Cardiac muscle cell (in vitro differentiated cells and primary cell): Measurements from ENCODE around the gene SPPL2B. TPM values are rescaled to one million over a fixed set of nuclear protein-coding genes. Genes with fewer than 3 reads are reported as not detected.

Experiments
- DNase-seq, 2 donors: peaks; one replicate each; pipeline versions ENCODE4 v3.0.0 to v3.0.0-alpha.2; 2010 to 2017; ENCODE audit warnings: low read depth in 1 of 2, low spot score in 1 of 2
- H3K27ac ChIP-seq: fragments of 200-600 bp; sonication (generic); 2 replicates; pipeline ENCODE4 v1.5.1; 2016
- H3K27me3 ChIP-seq: fragments of 200-600 bp; sonication (generic); 2 replicates; pipeline ENCODE4 v1.6.0; 2016; ENCODE audit warnings: control low read depth
- H3K36me3 ChIP-seq: fragments of 200-600 bp; sonication (generic); 2 replicates; pipeline ENCODE4 v1.5.1; 2016; ENCODE audit warnings: control low read depth
- H3K4me1 ChIP-seq: fragments of 200-600 bp; sonication (generic); 2 replicates; pipeline ENCODE4 v1.8.1; 2017; ENCODE audit warnings: low read depth, mild to moderate bottlenecking, mixed run types
- H3K4me3 ChIP-seq: fragments of 200-600 bp; sonication (generic); 2 replicates; pipeline ENCODE4 v1.5.1; 2016; ENCODE audit warnings: mild to moderate bottlenecking
- H3K9me3 ChIP-seq: fragments of 200-600 bp; sonication (generic); 2 replicates; pipeline ENCODE4 v1.5.1; 2017; ENCODE audit warnings: low read depth, mild to moderate bottlenecking, control low read depth
- CTCF ChIP-seq: IDR thresholded peaks from 2 replicates; pipeline ENCODE4 v1.5.1; 2012; ENCODE audit warnings: low read depth, mild to moderate bottlenecking, low read length
- polyA plus RNA-seq: library from polyadenylated mRNA; unstranded; fragments of >200 nt; fragmentation: Nextera tagmentation; extraction: Ambion mirVana; gene quantifications from 2 replicates; pipeline ENCODE4 v1.2.1, GENCODE V29; 2016
- total RNA-seq: library from RNA; depleted of rRNA; stranded (reverse); fragments of >200 nt; gene quantifications from 2 replicates; pipeline ENCODE4 v1.2.3, GENCODE V29; 2016

The SPPL2B gene
- total and polyA plus RNA-seq, 2 experiments from 2014 or later: 90.9 to 132 TPM

DNA sequence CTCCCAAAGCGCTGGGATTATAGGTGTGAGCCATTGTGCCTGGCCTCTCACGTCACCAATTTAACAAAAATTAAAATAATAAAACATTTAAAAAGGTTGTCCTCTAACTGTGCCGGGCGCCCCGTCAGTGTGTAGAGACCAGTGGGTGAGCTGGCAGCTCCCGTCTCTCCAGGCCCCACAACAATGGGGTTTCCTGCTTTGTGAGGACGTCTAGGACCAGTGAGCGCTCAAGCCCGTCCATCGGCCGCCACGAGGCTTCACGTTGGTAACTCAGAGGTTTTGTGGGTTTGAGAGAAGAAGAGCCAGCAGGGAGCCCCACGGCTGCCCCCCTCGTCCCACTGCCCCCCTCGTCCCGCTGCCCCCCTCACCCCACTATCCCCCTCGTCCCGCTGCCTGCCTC is 4.8 kb upstream of the SPPL2B start:
- H3K27ac ChIP-seq: no peak overlapping the region
- H3K4me3 ChIP-seq: no peak overlapping the region
- DNase-seq: no peak
- no peak for TF ChIP-seq CTCF
- H3K9me3 ChIP-seq: no peaks in the 10 kb centered on the region
- no peaks in the 10 kb centered on the region for H3K27me3 ChIP-seq
- H3K36me3 ChIP-seq: peaks cover 5% of the 10 kb centered on the region
- peaks cover 4% of the 10 kb centered on the region for H3K4me1 ChIP-seq

- no peaks in the 10 kb centered on the region for H3K27me3 ChIP-seq
- DNase-seq: no peak
- TF ChIP-seq CTCF: no peak
- H3K4me3 ChIP-seq: no peak overlapping the region
- H3K9me3 ChIP-seq: no peaks in the 10 kb centered on the region
- H3K27ac ChIP-seq: no peak overlapping the region
- H3K36me3 ChIP-seq: peaks cover 5% of the 10 kb centered on the region
- peaks cover 8% of the 10 kb centered on the region for H3K4me1 ChIP-seq
Observed at GRCh38 chr19:2324220-2324948, 4.1 kb upstream of the SPPL2B start.

DNA sequence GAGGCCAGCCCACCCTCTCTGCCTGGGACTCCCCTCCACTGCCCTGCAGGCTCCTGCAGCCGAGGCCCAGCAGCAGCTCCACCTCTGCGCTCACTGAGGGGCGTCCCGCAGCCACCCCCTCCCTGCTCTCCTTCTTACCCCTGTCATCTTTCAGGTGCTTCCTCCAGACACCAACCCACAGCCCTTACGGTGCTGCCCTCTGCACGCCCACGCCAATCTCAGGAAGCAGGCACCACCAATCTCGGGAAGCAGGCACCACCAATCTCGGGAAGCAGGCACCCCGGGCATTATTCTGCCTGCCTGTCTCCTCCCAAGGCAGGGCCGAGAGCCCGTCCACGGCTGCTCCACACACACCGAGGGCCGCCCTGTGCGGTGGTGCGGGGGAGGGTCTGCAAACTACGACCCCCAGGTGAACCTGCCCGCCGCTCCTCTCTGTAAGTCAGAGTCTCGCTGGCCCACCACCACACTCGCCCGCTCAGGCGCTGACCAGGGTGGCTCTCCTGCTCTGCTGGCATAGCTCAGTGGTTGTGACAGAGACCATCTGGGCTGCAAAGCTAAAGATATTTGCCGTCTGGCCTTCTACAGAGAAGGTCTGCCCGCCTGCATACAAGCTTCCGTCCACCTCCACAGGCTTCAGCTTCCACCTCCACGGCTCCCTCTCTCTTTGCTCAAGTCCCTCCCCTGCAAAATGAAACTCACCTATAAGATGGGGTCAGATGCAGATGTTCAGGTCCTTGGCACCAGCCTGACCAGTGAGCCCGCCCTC is 3.0 kb upstream of the SPPL2B start:
- no peaks in the 10 kb centered on the region for H3K9me3 ChIP-seq
- peaks cover 12% of the 10 kb centered on the region for H3K4me1 ChIP-seq
- no peak for DNase-seq
- no peak overlapping the region for H3K27ac ChIP-seq
- H3K27me3 ChIP-seq: no peaks in the 10 kb centered on the region
- no peak for TF ChIP-seq CTCF
- no peak overlapping the region for H3K4me3 ChIP-seq
- peaks cover 5% of the 10 kb centered on the region for H3K36me3 ChIP-seq

- H3K27ac ChIP-seq: no peak overlapping the region
- peaks cover 5% of the 10 kb centered on the region for H3K36me3 ChIP-seq
- H3K27me3 ChIP-seq: no peaks in the 10 kb centered on the region
- H3K4me3 ChIP-seq: no peak overlapping the region
- H3K9me3 ChIP-seq: no peaks in the 10 kb centered on the region
- no peak for DNase-seq
- peaks cover 12% of the 10 kb centered on the region for H3K4me1 ChIP-seq
- no peak for TF ChIP-seq CTCF
Observed at GRCh38 chr19:2326699-2327360, 1.7 kb upstream of the SPPL2B start.

GRCh38 chr19:2327773-2328400 is 597 bp upstream of the SPPL2B start:
- peak overlapping the region; percentile 74 for H3K27ac ChIP-seq
- peaks cover 5% of the 10 kb centered on the region for H3K36me3 ChIP-seq
- H3K27me3 ChIP-seq: no peaks in the 10 kb centered on the region
- DNase-seq: peak in 1 of 2 donors; percentile 85
- peak overlapping the region; percentile 86 for H3K4me3 ChIP-seq
- no peak for TF ChIP-seq CTCF
- H3K9me3 ChIP-seq: no peaks in the 10 kb centered on the region
- H3K4me1 ChIP-seq: peaks cover 12% of the 10 kb centered on the region
